HepG2 (cell line): Measurements from ENCODE around the gene PCDHGB6. TPM values are rescaled to one million over a fixed set of nuclear protein-coding genes. Genes with fewer than 3 reads are reported as not detected.

Source experiments
- ATAC-seq: fragments of 200-7000 bp; cut with Tn5 transposase; 3 replicates; pipeline ENCODE4 v1.9.1; 2020; ENCODE audit warnings: mild to moderate bottlenecking, moderate library complexity
- BruUV-seq: library from RNA; stranded (reverse); fragments of 400-500 nt; replicated peaks from 2 replicates; lab custom pipeline; 2021; lab: Mats Ljungman, UMichigan
- CTCF ChIA-PET: fragments of 300-600 bp; formaldehyde crosslinking; extraction: SDS; loops from one replicate; lab custom pipeline; 2021; ENCODE audit warnings: low total read pairs, inconsistent platforms, low intra/inter-chr PET ratio; lab: Yijun Ruan, JAX
- POLR2A ChIA-PET: fragments of 350-600 bp; sonication (Branson Sonifier 250); formaldehyde crosslinking; loops from one replicate; lab custom pipeline; 2020; ENCODE audit warnings: antibody characterized with exemption, inconsistent platforms; lab: Yijun Ruan, JAX
- DNase-seq: peaks from one replicate; pipeline ENCODE4 v3.0.0-alpha.2; 2015; ENCODE audit warnings: low spot score
- FAIRE-seq: peaks from 3 replicates; lab custom pipeline; 2011; peaks lifted over from hg19 to GRCh38; lab: Jason Lieb, UNC
- H2AFZ ChIP-seq: one replicate; pipeline ENCODE4 v1.6.1; 2011; ENCODE audit warnings: low read length, inconsistent platforms
- H3K27ac ChIP-seq: fragments of 300-600 bp; 3 replicates; pipeline ENCODE4 v1.8.0; 2011; ENCODE audit warnings: mixed run types, mild to moderate bottlenecking, mixed read lengths, low read length, inconsistent platforms; ENCODE audit not compliant: insufficient read depth; ENCODE audit errors: extremely low read length
- H3K27me3 ChIP-seq, 2 experiments: fragments of 200-600 bp in 1 of 2; 2 replicates in 1 of 2; 3 replicates in 1 of 2; pipeline versions ENCODE4 v1.6.0 to v1.8.0; 2011; ENCODE audit warnings: low read length in 2 of 2, mild to moderate bottlenecking in 2 of 2, moderate library complexity in 2 of 2, inconsistent platforms in 1 of 2; ENCODE audit not compliant: insufficient read depth in 2 of 2, control insufficient read depth in 1 of 2
- H3K36me3 ChIP-seq, 2 experiments: fragments of 200-600 bp in 1 of 2; replicated peaks in 1 of 2; 2 replicates in 1 of 2; 3 replicates in 1 of 2; pipeline versions ENCODE4 v1.5.1 to v1.8.0; 2011; ENCODE audit warnings: low read length in 2 of 2, inconsistent platforms in 1 of 2; ENCODE audit not compliant: insufficient read depth in 2 of 2, control insufficient read depth in 1 of 2
- H3K4me1 ChIP-seq: 2 replicates; pipeline ENCODE4 v1.5.1; 2012; ENCODE audit warnings: low read length, inconsistent platforms; ENCODE audit not compliant: insufficient read depth
- H3K4me2 ChIP-seq: 2 replicates; pipeline ENCODE4 v1.6.0; 2011; ENCODE audit warnings: low read depth, low read length, inconsistent platforms
- H3K4me3 ChIP-seq, 3 experiments: fragments of 200-600 bp in 1 of 3; sonication (generic), shearing (Covaris generic) in 1 of 3; replicated peaks in 1 of 3; 2 replicates each; pipeline ENCODE4 v1.5.1; 2011 to 2016; ENCODE audit warnings: low read length in 3 of 3, inconsistent platforms in 2 of 3, low read depth in 2 of 3, mild to moderate bottlenecking in 2 of 3, control low read depth in 1 of 3, mixed read lengths in 1 of 3; ENCODE audit not compliant: insufficient read depth in 1 of 3
- H3K79me2 ChIP-seq: one replicate; pipeline ENCODE4 v1.6.1; 2011; ENCODE audit warnings: low read length, inconsistent platforms; ENCODE audit not compliant: insufficient read depth
- H3K9ac ChIP-seq: 2 replicates; pipeline ENCODE4 v1.6.0; 2011; ENCODE audit warnings: mild to moderate bottlenecking, low read depth, low read length, inconsistent platforms; ENCODE audit not compliant: insufficient read depth
- H3K9me3 ChIP-seq: 2 replicates; pipeline ENCODE4 v1.5.1; 2012; ENCODE audit warnings: mild to moderate bottlenecking, low read length
- H4K20me1 ChIP-seq: 2 replicates; pipeline ENCODE4 v1.6.0; 2011; ENCODE audit warnings: inconsistent platforms, mild to moderate bottlenecking, low read length, moderate library complexity; ENCODE audit not compliant: insufficient read depth
- ETV5 ChIP-seq: IDR thresholded peaks from 2 replicates; pipeline ENCODE4 v1.6.1; 2018; ENCODE audit warnings: missing biosample characterization, missing genetic modification reagents, inconsistent platforms, borderline replicate concordance
- HNRNPH1 ChIP-seq: fragments of 200-400 bp; formaldehyde crosslinking; optimal IDR thresholded peaks from 2 replicates; pipeline ENCODE3; 2017; ENCODE audit warnings: mild to moderate bottlenecking, low read depth, low read length
- ZHX1 ChIP-seq: sonication (generic); formaldehyde crosslinking; IDR thresholded peaks from 2 replicates; pipeline ENCODE4 v1.8.1; 2022; ENCODE audit warnings: low read depth, mild to moderate bottlenecking, missing genetic modification reagents
- ZNF276 ChIP-seq: sonication (generic); formaldehyde crosslinking; IDR thresholded peaks from 2 replicates; pipeline ENCODE4 v1.4.0; 2020; ENCODE audit warnings: mild to moderate bottlenecking, low read depth, missing genetic modification reagents
- ZNF7 ChIP-seq: IDR thresholded peaks from 2 replicates; pipeline ENCODE4 v1.6.1; 2016; ENCODE audit warnings: missing biosample characterization, missing genetic modification reagents
- ZNF740 ChIP-seq: sonication (generic); formaldehyde crosslinking; IDR thresholded peaks from 2 replicates; pipeline ENCODE4 v1.4.0; 2020; ENCODE audit warnings: missing genetic modification reagents
- WGBS: methylation state at CpG from one replicate; pipeline ENCODE4 v1.1.6; 2017; ENCODE audit warnings: low lambda C conversion rate; 5-methylcytosine and 5-hydroxymethylcytosine counted together
- in situ Hi-C: cut with HindIII; loops from 2 replicates; pipeline ENCODE4 v1.10.0; 2017; ENCODE audit warnings: low pct_unique_long_range_greater_than_20kb; ENCODE audit not compliant: extremely low pct_ligation_motif_present
- intact Hi-C: fragments of 100-400 bp; cut with micrococcal nuclease; formaldehyde crosslinking; loops from one replicate; pipeline ENCODE4 v1.10.0; 2022; ENCODE audit not compliant: unreplicated experiment
- polyA plus RNA-seq, 8 experiments: library from polyadenylated mRNA; depleted of rRNA in 3 of 8; stranded (reverse) in 7 of 8; unstranded in 1 of 8; fragments of >200 nt; fragmentation: Illumina TruSeq in 4 of 8; extraction: Trizol in 4 of 8; gene quantifications; 2 replicates each; pipeline versions ENCODE4 v1.2.1 to v1.2.3, GENCODE V29; 2011 to 2016; ENCODE audit warnings: low read depth in 4 of 8, missing spikeins in 1 of 8, mixed read lengths in 1 of 8; ENCODE audit not compliant: insufficient read depth in 1 of 8
- total RNA-seq, 5 experiments: library from RNA; depleted of rRNA; stranded (reverse); fragments of >200 nt; fragmentation: Illumina TruSeq; extraction: Trizol; gene quantifications; 2 replicates each; pipeline ENCODE4 v1.2.3, GENCODE V29; 2016; ENCODE audit warnings: low read depth in 1 of 5

The PCDHGB6 gene
- total and polyA plus RNA-seq, 2 of the 13 experiments (the other 11 are each of a cell fraction or from before 2014, with no cell fraction given): 0.01 to 0.20 TPM

GRCh38 chr5:141411575-141411974 is 3.8 kb downstream of the PCDHGB6 start:
- TF ChIP-seq HNRNPH1: no peak
- TF ChIP-seq ZNF276: no peak
- no peak for TF ChIP-seq ETV5 (CRISPR knock-in tag)
- TF ChIP-seq ZNF740: no peak
- no peak for TF ChIP-seq ZHX1 (CRISPR knock-in tag)
- TF ChIP-seq ZNF7 (CRISPR knock-in tag): no peak
- H4K20me1 ChIP-seq: no peaks in the 10 kb centered on the region
- in situ Hi-C loops (no loop called here), intact Hi-C loops (no loop called here)
- H3K36me3 ChIP-seq: no peaks in the 10 kb centered on the region
- H3K4me2 ChIP-seq: no peak overlapping the region
- H3K4me1 ChIP-seq: no peaks in the 10 kb centered on the region
- H3K79me2 ChIP-seq: no peaks in the 10 kb centered on the region
- H3K27ac ChIP-seq: no peak overlapping the region
- no peak for FAIRE-seq
- no peak overlapping the region for H3K4me3 ChIP-seq
- no peak overlapping the region for H2AFZ ChIP-seq
- DNase-seq: no peak
- BruUV-seq: no TSS peak
- no peak overlapping the region for H3K9ac ChIP-seq
- ChIA-PET POLR2A (no interaction called here), CTCF (no interaction called here)
- no peaks in the 10 kb centered on the region; the same call in 1 of the 2 replicates for H3K9me3 ChIP-seq
- no peak for ATAC-seq
- H3K27me3 ChIP-seq: no peaks in the 10 kb centered on the region
- WGBS: 51% methylated on average over 3 of the region's 3 CpGs
